Right atrium auricular region (tissue), 2 donors: Measurements from ENCODE around the gene GTPBP4. TPM values are rescaled to one million over a fixed set of nuclear protein-coding genes. Genes with fewer than 3 reads are reported as not detected.

ENCODE experiments used
- DNase-seq: peaks from one replicate; pipeline ENCODE4 v3.0.0-alpha.2; 2019; ENCODE audit warnings: low spot score
- H3K27ac ChIP-seq, 2 donors: fragments of 200-600 bp; sonication (generic); 1 replicate in 1 of 2; 2 replicates in 1 of 2; pipeline ENCODE4 v1.5.1; 2016 to 2019
- H3K27me3 ChIP-seq, 2 donors: fragments of 200-600 bp; sonication (generic); one replicate each; pipeline versions ENCODE4 v1.5.1 to v1.6.0; 2017 to 2019
- H3K36me3 ChIP-seq: fragments of 200-600 bp; sonication (generic); one replicate; pipeline ENCODE4 v1.5.1; 2016
- H3K4me1 ChIP-seq, 2 donors: fragments of 200-600 bp; sonication (generic); one replicate each; pipeline versions ENCODE4 v1.5.1 to v1.6.0; 2017 to 2019
- H3K4me3 ChIP-seq, 2 donors: fragments of 200-600 bp; sonication (generic); 1 replicate in 1 of 2; 2 replicates in 1 of 2; pipeline ENCODE4 v1.5.1; 2017 to 2019; ENCODE audit warnings: mild to moderate bottlenecking in 1 of 2, moderate library complexity in 1 of 2
- H3K9me3 ChIP-seq, 2 donors: fragments of 200-600 bp; sonication (generic); one replicate each; pipeline ENCODE4 v1.5.1; 2019
- total RNA-seq, 2 donors: library from RNA; depleted of rRNA; stranded (reverse); fragments of >200 nt; gene quantifications; one replicate each; pipeline ENCODE4 v1.1.0, GENCODE V29; 2016
- TF ChIP-seq, protein P1 (sequence below), 2 donors: fragments of 200-600 bp; sonication (generic); IDR thresholded peaks; one replicate each; pipeline ENCODE4 v1.5.1; 2019; ENCODE audit warnings: antibody characterized with exemption in 2 of 2

GTPBP4 gene
- total RNA-seq, 2 donors from 2014 or later, result 14.4 to 14.6 TPM

DNA sequence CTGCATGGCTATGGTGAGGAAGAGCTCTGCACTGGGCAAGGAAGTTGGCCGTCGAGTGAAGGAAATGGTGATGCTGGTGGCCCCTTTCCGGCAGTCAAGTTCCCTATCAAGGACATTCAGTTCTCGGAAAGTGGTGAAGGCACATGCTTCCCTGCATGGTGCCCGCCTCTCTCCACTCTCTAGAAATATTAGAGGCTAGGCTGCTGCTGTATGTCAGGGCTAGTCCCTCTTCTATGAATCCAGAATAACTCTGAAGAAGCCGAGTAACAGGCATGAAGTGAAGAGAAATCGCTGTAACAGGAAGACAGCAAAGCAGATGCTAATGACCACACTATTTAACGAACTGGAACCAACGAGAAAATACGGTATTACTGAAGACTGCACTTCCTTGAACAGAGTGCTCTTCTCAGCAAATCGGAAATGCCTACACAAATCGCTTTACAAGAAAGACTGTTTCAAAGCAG is 55.3 kb downstream of the GTPBP4 start:
- H3K27ac ChIP-seq, result peak overlapping the region; percentile 54 to 61
- DNase-seq, result no peak
- no peaks in the 10 kb centered on the region for H3K9me3 ChIP-seq
- H3K36me3 ChIP-seq, result peaks cover 27% of the 10 kb centered on the region
- TF ChIP-seq, protein P1, sequence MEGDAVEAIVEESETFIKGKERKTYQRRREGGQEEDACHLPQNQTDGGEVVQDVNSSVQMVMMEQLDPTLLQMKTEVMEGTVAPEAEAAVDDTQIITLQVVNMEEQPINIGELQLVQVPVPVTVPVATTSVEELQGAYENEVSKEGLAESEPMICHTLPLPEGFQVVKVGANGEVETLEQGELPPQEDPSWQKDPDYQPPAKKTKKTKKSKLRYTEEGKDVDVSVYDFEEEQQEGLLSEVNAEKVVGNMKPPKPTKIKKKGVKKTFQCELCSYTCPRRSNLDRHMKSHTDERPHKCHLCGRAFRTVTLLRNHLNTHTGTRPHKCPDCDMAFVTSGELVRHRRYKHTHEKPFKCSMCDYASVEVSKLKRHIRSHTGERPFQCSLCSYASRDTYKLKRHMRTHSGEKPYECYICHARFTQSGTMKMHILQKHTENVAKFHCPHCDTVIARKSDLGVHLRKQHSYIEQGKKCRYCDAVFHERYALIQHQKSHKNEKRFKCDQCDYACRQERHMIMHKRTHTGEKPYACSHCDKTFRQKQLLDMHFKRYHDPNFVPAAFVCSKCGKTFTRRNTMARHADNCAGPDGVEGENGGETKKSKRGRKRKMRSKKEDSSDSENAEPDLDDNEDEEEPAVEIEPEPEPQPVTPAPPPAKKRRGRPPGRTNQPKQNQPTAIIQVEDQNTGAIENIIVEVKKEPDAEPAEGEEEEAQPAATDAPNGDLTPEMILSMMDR (IDR thresholded peaks at IDR 0.05), result no peak
- H3K4me1 ChIP-seq, result peaks cover 0 to 37% of the 10 kb centered on the region in 2 donors
- H3K27me3 ChIP-seq, result no peaks in the 10 kb centered on the region
- H3K4me3 ChIP-seq, result peak overlapping the region in 1 of 2 donors; percentile 9

DNA sequence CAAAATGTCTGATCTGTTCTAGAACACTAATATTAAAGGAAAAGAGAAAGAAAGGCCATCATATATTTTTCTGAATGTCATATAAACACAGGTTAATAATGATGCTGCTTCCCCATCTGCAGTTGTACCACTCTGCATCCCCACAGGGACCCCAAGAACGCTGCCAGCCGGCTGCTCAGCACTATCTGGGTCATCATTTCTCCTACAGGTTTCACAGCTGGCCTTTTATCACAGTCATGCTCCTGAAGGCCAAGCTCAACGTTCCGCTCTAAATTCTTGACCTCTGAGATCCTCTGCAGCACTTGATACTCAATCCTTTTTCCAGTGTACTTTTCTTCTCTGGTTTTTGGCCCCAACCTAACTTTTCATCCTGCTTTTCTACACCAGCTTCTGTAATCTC is 55.9 kb downstream of the GTPBP4 start:
- Histone ChIP-seq H3K9me3 (no peaks in the 10 kb centered on the region), H3K36me3 (peaks cover 27% of the 10 kb centered on the region), H3K27me3 (no peaks in the 10 kb centered on the region), H3K4me1 (peaks cover 0 to 37% of the 10 kb centered on the region in 2 donors), H3K27ac (peak overlapping the region; percentile 54 to 61), H3K4me3 (no peak overlapping the region)
- DNase-seq, result no peak
- TF ChIP-seq, protein P1 (IDR thresholded peaks at IDR 0.05), result no peak

DNA sequence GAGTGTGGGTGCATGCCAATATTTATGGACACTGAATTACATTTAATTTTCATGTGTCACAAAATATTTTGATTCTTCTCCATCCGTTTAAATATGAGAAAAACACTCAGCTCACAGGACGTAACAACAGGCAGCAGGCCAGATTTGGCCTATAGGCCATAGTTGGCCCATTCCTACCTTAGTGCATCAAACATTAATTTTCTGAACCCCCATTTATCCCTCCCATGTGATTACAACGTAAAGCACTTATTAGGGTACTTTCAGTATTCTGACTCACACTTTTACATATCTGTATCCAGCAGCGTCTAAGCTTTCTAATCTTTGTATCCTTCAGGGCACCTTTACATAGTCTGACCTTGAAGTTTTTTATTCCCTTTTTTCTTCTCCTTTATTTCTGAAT is 56.7 kb downstream of the GTPBP4 start:
- Histone ChIP-seq H3K36me3 (peaks cover 27% of the 10 kb centered on the region), H3K27me3 (no peaks in the 10 kb centered on the region), H3K4me3 (no peak overlapping the region), H3K9me3 (no peaks in the 10 kb centered on the region), H3K27ac (peak overlapping the region; percentile 54 to 61), H3K4me1 (peaks cover 0 to 41% of the 10 kb centered on the region in 2 donors)
- DNase-seq, result no peak
- TF ChIP-seq, protein P1 (IDR thresholded peaks at IDR 0.05), result no peak

DNA sequence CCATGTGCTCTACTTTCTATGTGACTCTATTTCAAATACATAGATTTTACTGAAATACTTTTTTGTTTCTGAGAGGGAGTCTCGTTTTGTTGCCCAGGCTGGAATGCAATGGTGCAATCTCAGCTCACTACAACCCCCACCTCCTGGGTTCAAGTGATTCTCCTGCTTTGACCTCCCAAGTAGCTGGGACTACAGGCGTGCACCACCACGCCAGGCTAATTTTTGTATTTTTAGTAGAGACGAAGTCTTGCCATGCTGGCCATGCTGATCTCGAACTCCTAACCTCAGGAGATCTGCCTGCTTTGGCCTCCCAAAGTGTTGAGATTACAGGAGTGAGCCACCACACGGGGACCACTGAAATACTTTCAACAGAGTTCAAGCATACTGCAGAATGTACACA is 57.2 kb downstream of the GTPBP4 start:
- peaks cover 0 to 45% of the 10 kb centered on the region in 2 donors for H3K4me1 ChIP-seq
- no peak for DNase-seq

DNA sequence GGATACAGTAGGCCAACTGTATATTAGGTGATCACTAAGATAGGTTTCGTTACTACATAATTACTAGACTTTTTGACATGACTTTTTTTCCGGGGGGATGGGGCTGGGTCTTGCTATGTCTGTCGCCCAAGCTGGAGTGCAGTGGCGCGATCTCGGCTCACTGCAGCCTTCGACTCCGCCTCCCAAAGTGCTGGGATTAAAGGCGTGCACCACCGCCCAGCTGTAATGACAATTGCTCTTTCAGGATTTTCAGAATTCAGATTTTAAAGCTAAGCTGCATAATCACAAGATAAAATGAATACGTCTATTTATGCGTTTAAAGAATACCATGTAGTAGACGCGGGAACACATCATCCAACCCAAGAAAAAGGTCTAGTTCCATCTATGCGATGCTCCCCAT is 59.7 kb downstream of the GTPBP4 start:
- Histone ChIP-seq H3K36me3 (peaks cover 22% of the 10 kb centered on the region), H3K27me3 (no peaks in the 10 kb centered on the region), H3K27ac (peak overlapping the region; percentile 99 to 100), H3K4me3 (peak overlapping the region; percentile 80 to 89), H3K9me3 (no peaks in the 10 kb centered on the region), H3K4me1 (peaks cover 0 to 51% of the 10 kb centered on the region in 2 donors)
- TF ChIP-seq, protein P1 (IDR thresholded peaks at IDR 0.05), result no peak
- no peak for DNase-seq

More for the DNA sequence above, 57.2 kb downstream of the GTPBP4 start:
- no peak overlapping the region for H3K4me3 ChIP-seq
- H3K27ac ChIP-seq, result peak overlapping the region; percentile 54 to 61
- TF ChIP-seq, protein P1 (IDR thresholded peaks at IDR 0.05), result no peak
- no peaks in the 10 kb centered on the region for H3K9me3 ChIP-seq
- H3K36me3 ChIP-seq, result peaks cover 27% of the 10 kb centered on the region
- no peaks in the 10 kb centered on the region for H3K27me3 ChIP-seq

DNA sequence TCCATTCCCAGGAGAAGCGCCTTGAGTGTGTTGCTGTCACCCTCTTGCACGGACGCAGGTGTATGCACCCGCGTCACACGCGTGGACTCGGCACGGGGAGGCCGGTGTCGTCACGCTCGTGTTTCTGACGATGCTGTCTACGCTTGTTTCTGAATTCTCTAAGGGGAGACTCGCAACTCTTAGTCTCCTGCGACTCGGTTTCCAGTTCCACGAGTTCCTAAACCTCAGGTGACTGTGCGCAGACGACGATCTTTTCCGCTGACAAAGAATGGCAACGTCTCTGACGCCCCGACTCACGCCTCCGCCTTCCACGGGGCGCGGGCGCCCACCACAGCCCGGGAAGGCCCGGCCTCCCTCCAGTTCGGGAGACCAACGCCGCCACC is 60.1 kb downstream of the GTPBP4 start:
- peak; percentile 74 for DNase-seq
- H3K4me1 ChIP-seq, result peaks cover 0 to 47% of the 10 kb centered on the region in 2 donors
- peak overlapping the region; percentile 80 to 89 for H3K4me3 ChIP-seq
- no peaks in the 10 kb centered on the region for H3K27me3 ChIP-seq
- peak overlapping the region; percentile 99 to 100 for H3K27ac ChIP-seq
- peaks cover 22% of the 10 kb centered on the region for H3K36me3 ChIP-seq
- no peaks in the 10 kb centered on the region for H3K9me3 ChIP-seq
- TF ChIP-seq, protein P1 (IDR thresholded peaks at IDR 0.05), result no peak
